ENCODE data around the gene ZNF319. TPM values are rescaled to one million over a fixed set of nuclear protein-coding genes. Genes with fewer than 3 reads are reported as not detected.

Gene ZNF319
- total RNA-seq, 1 experiment from 2014 or later = 1.7 TPM

- in situ Hi-C loops (cut with HindIII; ENCODE audit: low pct_unique_long_range_greater_than_20kb, low sequenced_read_pairs) = no loop called here
- DNase-seq (ENCODE audit: low read depth, low spot score) = no peak
Observed at GRCh38 chr16:58039829-58040495, 39.5 kb upstream of the ZNF319 start.

DNA sequence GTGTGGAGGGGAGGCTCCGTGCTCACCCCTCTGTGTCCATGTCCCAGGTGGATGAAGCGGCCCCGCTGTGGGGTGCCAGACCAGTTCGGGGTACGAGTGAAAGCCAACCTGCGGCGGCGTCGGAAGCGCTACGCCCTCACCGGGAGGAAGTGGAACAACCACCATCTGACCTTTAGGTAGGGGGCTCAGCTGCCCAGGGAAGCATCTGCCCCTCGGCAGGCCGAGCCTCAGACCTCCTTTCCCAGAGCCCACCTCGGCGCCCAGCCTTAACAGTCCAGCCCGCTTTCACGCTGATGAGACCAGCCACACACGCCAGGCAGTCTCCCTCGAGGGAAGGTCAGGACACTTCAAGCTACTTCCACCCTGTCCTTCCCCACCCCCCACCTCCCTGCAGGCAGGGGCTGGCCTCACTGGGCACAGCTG, 37.8 kb upstream of the ZNF319 start:
- DNase-seq (ENCODE audit: low read depth, low spot score) = no peak
- in situ Hi-C loops (cut with HindIII; ENCODE audit: low pct_unique_long_range_greater_than_20kb, low sequenced_read_pairs) = no loop called here

- in situ Hi-C loops (cut with HindIII; ENCODE audit: low pct_unique_long_range_greater_than_20kb, low sequenced_read_pairs) = no loop called here
- no peak for DNase-seq (ENCODE audit: low read depth, low spot score)
Observed at GRCh38 chr16:58037365-58038057, 37.0 kb upstream of the ZNF319 start.

DNA sequence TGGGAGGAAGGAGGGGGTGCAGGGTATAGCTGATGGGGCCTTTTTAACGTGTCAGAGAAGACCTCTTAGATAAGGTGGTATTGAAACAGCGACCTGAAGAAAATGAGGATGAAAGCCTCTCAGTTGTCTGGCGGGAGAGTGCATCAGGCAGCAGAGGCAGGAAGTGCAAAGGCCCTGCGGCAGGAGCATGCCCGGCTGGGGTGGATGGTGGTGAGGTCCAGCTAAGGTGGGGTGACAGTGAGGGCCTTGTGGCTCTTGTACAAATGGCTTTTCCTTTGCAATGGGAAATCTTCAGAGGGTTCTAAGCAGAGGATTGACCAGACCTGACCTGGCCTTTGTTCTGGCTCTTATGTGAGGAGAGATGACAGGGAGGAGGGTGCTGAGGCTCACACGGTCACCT, 36.5 kb upstream of the ZNF319 start:
- in situ Hi-C loops (cut with HindIII; ENCODE audit: low pct_unique_long_range_greater_than_20kb, low sequenced_read_pairs) = no loop called here
- DNase-seq (ENCODE audit: low read depth, low spot score) = no peak

- in situ Hi-C loops (cut with HindIII; ENCODE audit: low pct_unique_long_range_greater_than_20kb, low sequenced_read_pairs) = no loop called here
- DNase-seq (ENCODE audit: low read depth, low spot score) = no peak
Observed at GRCh38 chr16:58035356-58036170, 35.1 kb upstream of the ZNF319 start.

GRCh38 chr16:58034774-58035173, 34.3 kb upstream of the ZNF319 start:
- in situ Hi-C loops (cut with HindIII; ENCODE audit: low pct_unique_long_range_greater_than_20kb, low sequenced_read_pairs) = no loop called here
- no peak for DNase-seq (ENCODE audit: low read depth, low spot score)

DNA sequence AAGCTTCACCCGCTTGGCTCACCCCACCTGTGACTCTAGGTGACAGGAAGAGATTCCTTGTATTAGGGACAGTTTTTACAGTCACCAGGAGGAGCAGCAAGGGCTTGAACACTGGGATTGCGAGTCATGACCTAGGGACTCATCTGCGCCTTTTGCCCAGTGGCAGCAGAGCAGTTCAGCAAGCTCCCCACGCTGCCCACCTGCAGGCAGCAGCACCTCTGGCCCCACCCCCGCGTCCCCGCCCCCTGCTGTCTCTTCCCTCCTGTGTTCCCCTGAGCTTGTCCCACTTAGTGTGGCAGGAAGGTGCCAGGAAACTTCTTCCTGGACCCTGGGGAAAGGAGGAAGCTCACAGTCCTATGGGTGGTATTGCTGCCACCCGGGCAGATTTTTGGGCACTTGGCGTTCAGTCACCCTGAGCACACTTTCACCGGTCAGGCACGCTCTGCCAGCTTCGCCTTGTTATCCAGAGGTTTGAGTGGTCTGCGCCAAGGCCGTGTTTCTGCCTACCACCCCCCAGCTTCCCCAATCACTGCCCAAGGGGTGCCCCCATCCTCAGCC, 33.7 kb upstream of the ZNF319 start:
- no peak for DNase-seq (ENCODE audit: low read depth, low spot score)
- in situ Hi-C loops (cut with HindIII; ENCODE audit: low pct_unique_long_range_greater_than_20kb, low sequenced_read_pairs) = no loop called here

DNA sequence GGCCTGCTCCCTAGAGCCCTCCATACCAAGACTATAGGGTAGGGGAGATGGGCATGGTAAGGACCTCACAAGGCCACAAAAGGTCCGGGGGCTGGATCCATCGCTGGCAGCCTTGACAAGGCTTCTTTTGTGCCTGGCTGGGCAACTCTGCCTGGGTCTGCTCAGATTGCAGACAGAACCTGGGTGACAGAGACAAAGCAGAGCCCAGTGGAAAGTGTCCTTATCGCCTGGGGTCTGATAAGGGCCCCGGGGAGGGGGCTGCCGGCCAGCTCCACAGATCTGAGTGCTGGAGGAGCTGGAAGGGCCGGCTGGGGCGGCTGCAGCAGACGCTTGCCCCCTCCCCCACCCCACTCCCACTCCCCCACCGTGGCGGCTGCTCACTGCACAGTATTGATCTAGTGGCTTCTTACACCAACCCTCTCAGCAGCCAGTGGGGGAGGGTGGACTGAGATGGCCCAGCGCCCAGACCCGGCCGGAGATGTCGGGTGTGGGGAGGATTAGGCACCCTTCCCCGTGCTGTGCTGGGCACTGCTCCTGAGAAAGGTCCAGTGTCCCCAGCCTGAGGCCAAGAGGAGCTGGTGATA, 32.3 kb upstream of the ZNF319 start:
- in situ Hi-C loops (cut with HindIII; ENCODE audit: low pct_unique_long_range_greater_than_20kb, low sequenced_read_pairs) = no loop called here

GRCh38 chr16:58031016-58031800, 30.7 kb upstream of the ZNF319 start:
- DNase-seq (ENCODE audit: low read depth, low spot score) = no peak
- in situ Hi-C loops (cut with HindIII; ENCODE audit: low pct_unique_long_range_greater_than_20kb, low sequenced_read_pairs) = no loop called here

More for the DNA sequence above, 32.3 kb upstream of the ZNF319 start:
- DNase-seq (ENCODE audit: low read depth, low spot score) = no peak

GRCh38 chr16:58030136-58030840, 29.8 kb upstream of the ZNF319 start:
- DNase-seq (ENCODE audit: low read depth, low spot score) = no peak
- in situ Hi-C loops (cut with HindIII; ENCODE audit: low pct_unique_long_range_greater_than_20kb, low sequenced_read_pairs) = no loop called here

- DNase-seq (ENCODE audit: low read depth, low spot score) = no peak
- in situ Hi-C loops (cut with HindIII; ENCODE audit: low pct_unique_long_range_greater_than_20kb, low sequenced_read_pairs) = no loop called here
Observed at GRCh38 chr16:58029410-58029809, 28.9 kb upstream of the ZNF319 start.

GRCh38 chr16:58028541-58029070, 28.1 kb upstream of the ZNF319 start:
- DNase-seq (ENCODE audit: low read depth, low spot score) = no peak
- in situ Hi-C loops (cut with HindIII; ENCODE audit: low pct_unique_long_range_greater_than_20kb, low sequenced_read_pairs) = no loop called here

GRCh38 chr16:58027916-58028455, 27.5 kb upstream of the ZNF319 start:
- in situ Hi-C loops (cut with HindIII; ENCODE audit: low pct_unique_long_range_greater_than_20kb, low sequenced_read_pairs) = no loop called here
- DNase-seq (ENCODE audit: low read depth, low spot score) = no peak

DNA sequence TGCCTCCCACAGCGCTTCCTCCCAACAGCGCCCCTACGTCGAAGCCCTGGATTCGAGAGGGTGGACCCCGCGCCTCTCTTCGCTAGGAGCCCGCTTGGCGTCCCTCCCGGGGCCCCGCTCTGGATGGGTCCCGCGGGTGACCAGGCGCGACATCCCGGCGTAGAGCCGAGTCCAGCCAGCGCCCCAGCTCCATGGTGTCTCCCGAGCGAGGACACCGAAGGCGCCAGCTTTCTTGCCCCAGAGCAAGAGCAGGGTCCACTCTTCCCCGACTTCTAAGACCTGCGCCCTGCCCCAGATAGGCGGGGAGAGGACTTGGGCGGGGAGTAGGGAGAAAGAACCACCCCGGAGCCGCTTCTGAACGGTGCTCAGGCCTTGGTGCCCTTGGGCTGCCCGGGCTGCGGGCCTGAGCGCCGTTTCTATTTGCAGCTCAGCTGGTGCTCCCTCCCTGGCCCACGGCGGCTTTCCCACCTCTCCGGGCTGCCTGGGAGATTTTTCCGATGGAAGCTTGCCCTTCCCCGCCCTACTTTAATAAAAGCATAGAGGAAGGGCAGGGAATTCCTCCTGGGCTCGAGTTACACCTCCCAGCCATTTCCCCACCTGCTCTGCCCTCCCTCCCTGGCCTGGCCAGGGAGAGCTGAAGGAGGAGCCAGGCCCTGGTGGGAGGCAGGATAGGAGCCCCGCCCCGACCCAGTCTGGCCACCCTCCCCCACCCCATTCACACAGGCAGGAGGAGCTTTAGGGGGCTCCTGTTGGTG, 26.9 kb upstream of the ZNF319 start:
- no peak for DNase-seq (ENCODE audit: low read depth, low spot score)
- in situ Hi-C loops (cut with HindIII; ENCODE audit: low pct_unique_long_range_greater_than_20kb, low sequenced_read_pairs) = no loop called here

GRCh38 chr16:58026705-58027160, 26.3 kb upstream of the ZNF319 start:
- DNase-seq (ENCODE audit: low read depth, low spot score) = no peak
- in situ Hi-C loops (cut with HindIII; ENCODE audit: low pct_unique_long_range_greater_than_20kb, low sequenced_read_pairs) = no loop called here

Data from SK-MEL-5 (cell line).